IMR-90 (cell line): ENCODE data around the gene C1QTNF3. TPM values are rescaled to one million over a fixed set of nuclear protein-coding genes. Genes with fewer than 3 reads are reported as not detected.

ENCODE experiments used
- ATAC-seq: fragments of 200-7000 bp; cut with Tn5 transposase; 2 replicates; pipeline ENCODE4 v1.9.1; 2020; ENCODE audit warnings: low read depth, mild to moderate bottlenecking, moderate library complexity
- BruUV-seq: library from RNA; stranded (reverse); fragments of 400-500 nt; replicated peaks from 2 replicates; lab custom pipeline; 2021; lab: Mats Ljungman, UMichigan
- CTCF ChIA-PET: fragments of 300-600 bp; formaldehyde crosslinking; extraction: SDS; loops from one replicate; lab custom pipeline; 2021; ENCODE audit warnings: antibody characterized with exemption; lab: Yijun Ruan, JAX
- POLR2A ChIA-PET: fragments of 300-600 bp; sonication (Branson Sonifier 250); formaldehyde crosslinking; loops from one replicate; lab custom pipeline; 2022; ENCODE audit warnings: antibody characterized with exemption; ENCODE audit not compliant: unreplicated experiment; lab: Charles Lee
- DNase-seq: peaks from one replicate; pipeline ENCODE4 v3.0.0; 2013
- H2AFZ ChIP-seq: replicated peaks from 2 replicates; pipeline ENCODE3; 2013; ENCODE audit warnings: low read length, mild to moderate bottlenecking; ENCODE audit not compliant: poor library complexity
- H2AK5ac ChIP-seq: 2 replicates; pipeline ENCODE4 v1.6.1; 2013; ENCODE audit warnings: low read depth, low read length, inconsistent platforms
- H2AK9ac ChIP-seq: replicated peaks from 2 replicates; pipeline ENCODE3; 2013; ENCODE audit warnings: mild to moderate bottlenecking, low read depth, low read length, moderate library complexity; ENCODE audit not compliant: poor library complexity
- H2BK120ac ChIP-seq: 2 replicates; pipeline ENCODE4 v1.6.1; 2013; ENCODE audit warnings: low read depth, low read length, inconsistent platforms
- H2BK15ac ChIP-seq: 3 replicates; pipeline ENCODE4 v1.6.1; 2013; ENCODE audit warnings: low read depth, low read length, inconsistent platforms
- H2BK20ac ChIP-seq: 2 replicates; pipeline ENCODE4 v1.6.1; 2013; ENCODE audit warnings: low read depth, mild to moderate bottlenecking, inconsistent platforms, low read length, moderate library complexity
- H2BK5ac ChIP-seq: 2 replicates; pipeline ENCODE4 v1.6.1; 2013; ENCODE audit warnings: mild to moderate bottlenecking, low read depth, low read length, inconsistent platforms; ENCODE audit not compliant: poor library complexity, severe bottlenecking
- H3K14ac ChIP-seq: replicated peaks from 2 replicates; pipeline ENCODE4 v1.6.1; 2013; ENCODE audit warnings: low read depth, low read length, inconsistent platforms
- H3K18ac ChIP-seq: 2 replicates; pipeline ENCODE4 v1.6.1; 2013; ENCODE audit warnings: low read depth, low read length, control low read depth
- H3K23ac ChIP-seq: 2 replicates; pipeline ENCODE4 v1.6.1; 2013; ENCODE audit warnings: low read depth, low read length, inconsistent platforms
- H3K27ac ChIP-seq: 2 replicates; pipeline ENCODE4 v1.5.1; 2013; ENCODE audit warnings: mild to moderate bottlenecking, control low read depth, low read length; ENCODE audit not compliant: insufficient read depth
- H3K27me3 ChIP-seq: 2 replicates; pipeline ENCODE4 v1.6.1; 2013; ENCODE audit warnings: low read length; ENCODE audit not compliant: control insufficient read depth, insufficient read depth
- H3K36me3 ChIP-seq: 2 replicates; pipeline ENCODE4 v1.6.1; 2013; ENCODE audit warnings: low read length, mixed read lengths; ENCODE audit not compliant: control insufficient read depth, insufficient read depth
- H3K4ac ChIP-seq: 2 replicates; pipeline ENCODE4 v1.6.1; 2013; ENCODE audit warnings: low read depth, low read length, inconsistent platforms
- H3K4me1 ChIP-seq: 2 replicates; pipeline ENCODE4 v1.6.1; 2013; ENCODE audit warnings: low read length, mixed read lengths; ENCODE audit not compliant: control insufficient read depth, insufficient read depth
- H3K4me2 ChIP-seq: 2 replicates; pipeline ENCODE4 v1.6.1; 2013; ENCODE audit warnings: low read depth, mild to moderate bottlenecking, control low read depth, low read length, moderate library complexity
- H3K4me3 ChIP-seq: 2 replicates; pipeline ENCODE4 v1.5.1; 2013; ENCODE audit warnings: low read depth, mild to moderate bottlenecking, control low read depth, low read length, moderate library complexity; ENCODE audit not compliant: insufficient read depth
- H3K56ac ChIP-seq: 2 replicates; pipeline ENCODE4 v1.6.1; 2013; ENCODE audit warnings: low read length, inconsistent platforms; ENCODE audit not compliant: insufficient read depth; ENCODE audit errors: extremely low read depth
- H3K79me1 ChIP-seq, 2 experiments: 2 replicates each; pipeline ENCODE4 v1.6.1; 2013; ENCODE audit warnings: low read length in 2 of 2, inconsistent platforms in 1 of 2, low read depth in 1 of 2
- H3K9ac ChIP-seq: 2 replicates; pipeline ENCODE4 v1.6.1; 2013; ENCODE audit warnings: low read depth, low read length, control low read depth
- H3K9me1 ChIP-seq: 2 replicates; pipeline ENCODE4 v1.6.1; 2013; ENCODE audit warnings: low read length, inconsistent platforms; ENCODE audit not compliant: insufficient read depth
- H3K9me3 ChIP-seq: 2 replicates; pipeline ENCODE4 v1.6.1; 2013; ENCODE audit warnings: low read length; ENCODE audit not compliant: control insufficient read depth, insufficient read depth
- H4K20me1 ChIP-seq: 2 replicates; pipeline ENCODE4 v1.6.1; 2013; ENCODE audit warnings: low read length, inconsistent platforms; ENCODE audit not compliant: insufficient read depth
- H4K5ac ChIP-seq: 2 replicates; pipeline ENCODE4 v1.6.1; 2013; ENCODE audit warnings: mild to moderate bottlenecking, low read depth, low read length, control low read depth
- H4K8ac ChIP-seq, 2 experiments: 2 replicates each; pipeline ENCODE4 v1.6.1; 2013; ENCODE audit warnings: low read depth in 2 of 2, low read length in 2 of 2, control low read depth in 1 of 2, inconsistent platforms in 1 of 2
- H4K91ac ChIP-seq: 2 replicates; pipeline ENCODE4 v1.6.1; 2013; ENCODE audit warnings: low read depth, low read length, inconsistent platforms; ENCODE audit not compliant: insufficient read depth
- BHLHE40 ChIP-seq: fragments of 150-350 bp; IDR thresholded peaks from 2 replicates; pipeline ENCODE4 v1.6.1; 2016; ENCODE audit warnings: mild to moderate bottlenecking, low read depth, low read length
- CHD1 ChIP-seq: IDR thresholded peaks from 2 replicates; pipeline ENCODE4 v1.6.1; 2012; ENCODE audit warnings: low read depth, low read length, improper control_type of control experiment
- FOS ChIP-seq: fragments of 150-350 bp; IDR thresholded peaks from 2 replicates; pipeline ENCODE4 v1.6.1; 2016; ENCODE audit warnings: low read depth, low read length
- MAFK ChIP-seq: IDR thresholded peaks from 2 replicates; pipeline ENCODE4 v1.6.1; 2012; ENCODE audit warnings: low read depth, low read length, improper control_type of control experiment
- MAZ ChIP-seq: IDR thresholded peaks from 2 replicates; pipeline ENCODE4 v1.6.1; 2012; ENCODE audit warnings: low read depth, mild to moderate bottlenecking, low read length, improper control_type of control experiment, moderate library complexity, borderline replicate concordance
- MXI1 ChIP-seq: IDR thresholded peaks from 2 replicates; pipeline ENCODE4 v1.6.1; 2012; ENCODE audit warnings: low read depth, mild to moderate bottlenecking, low read length, moderate library complexity, borderline replicate concordance
- POLR2A ChIP-seq: IDR thresholded peaks from 2 replicates; pipeline ENCODE4 v1.6.1; 2012; ENCODE audit warnings: mild to moderate bottlenecking, low read depth, low read length
- RAD21 ChIP-seq: IDR thresholded peaks from 2 replicates; pipeline ENCODE4 v1.6.1; 2012; ENCODE audit warnings: low read length, improper control_type of control experiment
- SMC3 ChIP-seq: fragments of 150-350 bp; IDR thresholded peaks from 2 replicates; pipeline ENCODE4 v1.6.1; 2016; ENCODE audit warnings: low read depth, mild to moderate bottlenecking, antibody characterized with exemption, low read length, moderate library complexity
- USF2 ChIP-seq: fragments of 150-350 bp; IDR thresholded peaks from 2 replicates; pipeline ENCODE4 v1.6.1; 2017; ENCODE audit warnings: mild to moderate bottlenecking, antibody characterized with exemption, low read length, low read depth
- WGBS, 2 experiments: methylation state at CpG; one replicate each; pipeline versions ENCODE4 v1.1.5 to v1.1.7; 2013; ENCODE audit warnings: missing lambda C conversion rate in 2 of 2; ENCODE audit not compliant: insufficient read length in 1 of 2; ENCODE audit errors: extremely low coverage in 2 of 2; 5-methylcytosine and 5-hydroxymethylcytosine counted together
- dilution Hi-C: fragments of 300-500 bp; cut with HindIII; formaldehyde crosslinking; loops from one replicate; pipeline ENCODE4 v1.14.3; 2018; ENCODE audit warnings: low sequenced_read_pairs; ENCODE audit not compliant: unreplicated experiment
- in situ Hi-C: fragments of 300-500 bp; cut with MboI; formaldehyde crosslinking; loops from 3 replicates; pipeline ENCODE4 v1.14.3; 2019; ENCODE audit warnings: low sequenced_read_pairs, inconsistent platforms, mixed read lengths
- intact Hi-C: fragments of 100-400 bp; cut with micrococcal nuclease; formaldehyde crosslinking; loops from 2 replicates; pipeline ENCODE4 v1.10.0; 2022
- polyA plus RNA-seq, 3 experiments: library from polyadenylated mRNA; depleted of rRNA; stranded (reverse); fragments of >200 nt; gene quantifications; 2 replicates each; pipeline ENCODE4 v1.2.3, GENCODE V29; 2012; ENCODE audit warnings: low replicate concordance in 1 of 3
- total RNA-seq: library from RNA; depleted of rRNA; stranded (reverse); fragments of >200 nt; gene quantifications from 2 replicates; pipeline ENCODE4 v1.2.3, GENCODE V29; 2012

C1QTNF3 gene
- total and polyA plus RNA-seq, 2 of the 4 experiments (the other 2 are of a cell fraction) = 1.0 to 1.4 TPM

GRCh38 chr5:34017254-34017653 is 25.8 kb downstream of the C1QTNF3 start:
- dilution Hi-C loops = no loop called here
- no peak overlapping the region for H2BK120ac ChIP-seq
- H2AK9ac ChIP-seq = no peak overlapping the region
- WGBS, 2 experiments = 80% methylated on average over 1 of the region's 2 CpGs; no CpG with 5 or more reads in 1 of the 2 experiments
- in situ Hi-C loops = no loop called here
- H2BK5ac ChIP-seq = no peak overlapping the region
- H2BK15ac ChIP-seq = no peak overlapping the region
- H3K56ac ChIP-seq = no peak overlapping the region
- H3K9me3 ChIP-seq = no peaks in the 10 kb centered on the region
- ATAC-seq (no peak), DNase-seq (no peak)
- H2AFZ ChIP-seq = no peak overlapping the region
- no peak overlapping the region for H3K27ac ChIP-seq
- H3K79me1 ChIP-seq = no peaks in the 10 kb centered on the region
- ChIA-PET CTCF (no interaction called here), POLR2A (no interaction called here)
- H4K20me1 ChIP-seq = no peaks in the 10 kb centered on the region
- H3K18ac ChIP-seq = no peak overlapping the region
- peaks cover 6% of the 10 kb centered on the region; the same call in 1 of the 2 replicates for H3K4me1 ChIP-seq
- no peak overlapping the region for H2BK20ac ChIP-seq
- no peaks in the 10 kb centered on the region for H3K9me1 ChIP-seq
- no peak overlapping the region for H3K4me2 ChIP-seq
- H3K27me3 ChIP-seq = no peaks in the 10 kb centered on the region
- no peak overlapping the region for H3K4ac ChIP-seq
- H4K8ac ChIP-seq = no peak overlapping the region
- no peak overlapping the region for H3K4me3 ChIP-seq
- TF ChIP-seq SMC3 (no peak), BHLHE40 (no peak), MAFK (no peak), USF2 (no peak), MXI1 (no peak), FOS (no peak), MAZ (no peak), CHD1 (no peak), POLR2A (no peak), RAD21 (no peak)
- H4K5ac ChIP-seq = no peak overlapping the region
- BruUV-seq = no TSS peak
- intact Hi-C loops = no loop called here
- no peak overlapping the region for H2AK5ac ChIP-seq
- no peaks in the 10 kb centered on the region for H3K36me3 ChIP-seq
- H3K23ac ChIP-seq = no peak overlapping the region
- no peak overlapping the region for H3K14ac ChIP-seq
- no peak overlapping the region for H4K91ac ChIP-seq
- H3K9ac ChIP-seq = no peak overlapping the region
